ENCODE data around the gene PLEKHH2.
"Not testable (repeated sequence)": the region's sequence is repeated elsewhere in the genome, so short reads cannot be mapped to it uniquely, and the experiment has no call there.

The PLEKHH2 gene

DNA sequence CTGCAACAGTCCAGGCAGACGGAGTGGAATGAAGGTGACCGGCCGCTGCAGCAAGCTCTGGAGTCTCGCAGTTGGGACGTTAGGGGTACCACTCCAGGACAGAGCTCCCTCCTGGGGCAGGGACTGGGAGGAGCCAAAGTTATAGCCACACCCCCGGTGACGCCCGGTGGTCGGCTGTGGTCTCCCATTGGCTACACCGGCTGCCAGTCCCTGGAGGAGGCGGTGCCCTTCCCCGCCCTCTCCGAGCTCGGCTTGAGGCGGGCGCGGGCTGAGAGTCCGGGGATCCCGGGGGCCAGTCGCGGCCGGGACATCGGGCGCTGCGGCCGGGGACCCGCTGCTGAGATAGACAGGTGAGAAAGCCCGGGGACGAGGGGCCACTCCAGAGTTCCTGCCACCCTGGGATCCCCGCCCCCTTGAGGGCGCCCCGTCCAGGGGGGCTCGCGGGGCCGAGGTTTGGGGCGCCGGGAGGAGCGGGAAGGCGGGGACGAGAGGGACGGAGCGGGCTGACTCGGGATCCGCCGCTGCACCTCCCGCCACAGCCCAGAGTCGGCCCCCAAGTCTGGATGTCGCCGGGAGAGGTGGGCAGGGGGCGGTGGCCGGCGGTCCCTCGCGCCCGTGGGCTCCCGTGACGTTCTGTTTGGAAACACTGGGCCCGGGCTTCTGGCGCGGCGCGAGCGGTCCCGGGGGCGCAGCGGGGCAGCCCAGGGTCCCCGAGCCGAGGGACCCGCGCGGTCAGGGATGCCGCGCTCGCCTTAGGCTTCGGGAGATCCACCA, at the start of gene PLEKHH2:
TSS of gene PLEKHH2 (plus strand) at position 231 of the 774 bp plus-strand sequence. CDS start 7,414 bp downstream, outside the sequence.
- DNase-seq: peak; percentile 79

DNA sequence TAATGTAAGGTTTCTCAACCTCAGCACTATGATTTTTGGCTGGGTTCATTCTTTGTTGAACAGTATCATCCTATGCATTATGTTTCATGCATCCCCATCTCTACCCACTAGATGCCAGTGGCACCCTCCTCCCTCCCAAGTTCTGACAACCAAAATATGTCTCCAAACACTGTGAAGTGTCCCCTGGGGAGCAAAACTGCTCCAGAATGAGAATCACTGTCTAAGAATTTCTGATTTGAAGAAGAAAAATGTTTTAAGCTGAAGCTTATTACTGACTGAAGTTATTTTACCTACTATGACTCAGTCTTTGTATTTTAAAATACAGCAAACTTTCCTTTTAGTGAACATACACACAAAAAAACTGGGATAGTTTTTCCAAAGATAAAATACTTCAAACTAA, 44.6 kb upstream of the PLEKHH2 start:
- DNase-seq: no peak

DNA sequence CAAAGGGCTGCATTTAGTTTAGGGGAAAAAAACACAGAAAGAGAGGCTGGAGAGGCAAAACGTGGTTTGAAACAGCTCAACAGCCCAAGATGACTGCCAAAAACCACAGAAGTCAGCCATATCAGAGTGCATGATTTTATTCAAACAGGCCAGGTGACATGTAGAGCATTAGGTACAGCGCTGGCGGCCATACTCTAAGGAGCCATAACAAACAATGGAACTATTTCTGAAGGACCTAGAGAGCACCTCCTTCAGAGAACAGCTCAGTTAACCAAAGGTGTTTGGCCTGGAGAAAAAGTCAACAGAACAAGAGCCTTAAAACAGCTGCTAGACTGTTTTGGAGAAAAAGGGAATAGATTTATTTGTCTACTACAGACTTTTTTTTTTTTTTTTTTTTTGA, 43.8 kb upstream of the PLEKHH2 start:
- no peak for DNase-seq

DNA sequence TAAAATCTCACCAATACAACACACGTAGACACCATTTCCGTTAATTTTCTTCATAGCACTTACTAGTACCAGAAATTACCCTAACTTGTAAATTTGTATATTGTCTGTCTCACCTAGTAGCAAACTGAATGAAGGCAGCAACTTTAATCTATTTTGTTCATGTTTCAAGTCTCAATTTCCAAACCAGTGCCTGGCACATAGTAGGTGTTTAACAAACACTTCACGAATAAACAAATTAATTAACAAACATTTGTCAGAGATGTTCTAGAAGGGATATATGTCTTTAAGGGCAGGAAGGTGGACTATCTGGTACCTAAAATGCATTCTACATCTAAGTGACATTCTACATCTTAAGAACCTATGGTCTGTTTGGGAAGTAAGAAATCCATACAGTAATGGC, 42.2 kb upstream of the PLEKHH2 start:
- no peak for DNase-seq

DNA sequence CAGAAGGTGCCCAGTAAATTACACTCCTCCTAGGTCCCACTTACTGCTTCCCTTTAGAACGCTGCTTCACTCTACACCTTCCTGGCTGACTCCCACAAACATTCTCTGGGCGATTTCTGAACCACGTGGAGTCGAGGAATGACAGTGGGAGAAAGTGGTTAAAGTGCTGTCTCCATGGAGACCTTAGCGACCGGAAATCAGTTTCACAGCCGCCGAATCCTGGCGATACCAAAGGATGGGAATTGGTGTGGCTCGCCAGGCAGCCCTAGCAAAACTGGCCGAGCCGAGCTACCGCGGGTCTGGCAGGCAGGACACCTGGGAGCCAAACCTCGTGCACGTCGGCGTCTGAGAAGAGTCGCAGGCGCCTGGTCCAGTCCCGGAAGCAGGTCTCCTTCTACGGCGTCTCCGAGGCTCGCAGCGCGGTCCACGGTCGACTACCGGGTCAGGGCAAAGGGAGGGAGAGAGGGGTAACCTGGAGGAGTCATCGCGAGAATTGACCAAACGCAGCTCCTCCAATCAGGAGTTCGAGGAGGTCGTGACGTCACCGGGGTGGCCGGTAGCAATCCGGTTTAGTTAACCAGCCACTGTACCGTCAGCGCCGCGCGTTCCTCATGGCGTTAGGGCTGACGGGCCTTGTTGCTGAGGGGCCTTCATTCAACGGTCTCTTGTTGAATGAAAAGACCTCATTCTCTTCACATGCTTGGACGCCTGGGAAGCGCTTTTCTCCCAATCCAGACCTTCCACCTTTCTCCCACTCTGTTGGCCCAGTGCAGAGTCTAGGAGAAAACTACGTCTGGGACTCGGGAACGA, 41.3 kb upstream of the PLEKHH2 start, which contains the start of gene THADA:
TSS of gene THADA (minus strand) at position 436 of the 810 bp plus-strand sequence. CDS start 3,646 bp downstream, outside the sequence.
- DNase-seq: peak; percentile 96

DNA sequence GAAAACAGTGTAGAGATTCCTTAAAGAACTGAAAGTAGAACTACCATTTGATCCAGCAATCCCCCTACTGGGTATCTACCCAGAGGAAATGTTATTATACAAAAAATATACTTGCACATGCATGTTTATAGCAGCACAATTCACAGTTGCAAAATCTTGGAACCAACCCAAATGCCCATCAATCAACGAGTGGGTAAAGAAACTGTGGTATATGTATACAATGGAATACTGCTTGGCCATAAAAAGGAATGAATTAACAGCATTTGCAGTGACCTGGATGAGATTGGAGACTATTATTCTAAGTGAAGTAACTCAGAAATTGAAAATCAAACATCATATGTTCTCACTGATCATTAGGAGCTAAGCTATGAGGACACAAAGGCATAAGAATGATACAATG, 36.5 kb upstream of the PLEKHH2 start:
- not testable (repeated sequence) for DNase-seq

DNA sequence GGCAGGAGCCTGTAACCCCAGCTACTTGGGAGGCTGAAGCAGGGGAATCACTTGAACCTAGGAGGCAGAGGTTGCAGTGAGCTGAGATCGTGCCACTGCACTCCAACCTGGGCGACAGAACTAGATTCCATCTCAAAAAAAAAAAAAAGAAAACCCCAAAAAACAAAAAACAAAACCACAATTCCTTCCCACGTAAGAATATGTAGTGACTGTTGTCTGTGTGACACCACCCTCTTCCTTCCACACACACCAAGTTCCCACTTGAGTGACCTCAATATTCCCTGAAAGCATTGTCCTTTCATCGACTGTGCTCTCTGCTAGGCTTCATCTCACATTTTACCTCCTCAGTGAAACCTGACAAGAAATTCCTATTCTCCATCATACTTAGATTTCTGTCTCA, 32.4 kb upstream of the PLEKHH2 start:
- DNase-seq: no peak

DNA sequence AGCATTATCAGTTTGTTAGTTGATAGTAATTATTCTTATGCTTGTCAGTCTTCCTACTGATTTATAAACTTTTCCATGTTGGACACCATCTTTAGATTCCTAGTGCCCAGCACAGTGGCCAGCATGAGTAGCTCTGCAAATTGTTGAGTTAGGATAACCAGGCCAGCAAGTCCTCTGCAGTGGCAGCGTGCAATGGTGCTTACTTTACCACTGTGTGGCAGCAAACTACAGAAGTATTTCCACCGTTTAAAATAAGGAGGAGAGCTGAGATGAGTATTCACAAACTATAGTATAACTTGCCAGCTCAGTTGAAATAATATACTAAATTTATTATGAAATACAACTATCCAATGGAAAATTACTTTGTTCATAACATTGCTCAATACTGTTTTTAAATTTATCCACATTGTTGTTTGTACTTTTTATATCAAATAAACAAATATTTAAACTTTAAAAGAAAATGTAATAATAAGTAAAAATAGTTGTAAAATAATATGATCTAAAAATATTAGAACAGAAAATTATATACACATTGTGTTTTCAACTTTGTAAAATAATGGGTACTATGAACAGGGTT, 31.9 kb upstream of the PLEKHH2 start:
- DNase-seq: no peak

DNA sequence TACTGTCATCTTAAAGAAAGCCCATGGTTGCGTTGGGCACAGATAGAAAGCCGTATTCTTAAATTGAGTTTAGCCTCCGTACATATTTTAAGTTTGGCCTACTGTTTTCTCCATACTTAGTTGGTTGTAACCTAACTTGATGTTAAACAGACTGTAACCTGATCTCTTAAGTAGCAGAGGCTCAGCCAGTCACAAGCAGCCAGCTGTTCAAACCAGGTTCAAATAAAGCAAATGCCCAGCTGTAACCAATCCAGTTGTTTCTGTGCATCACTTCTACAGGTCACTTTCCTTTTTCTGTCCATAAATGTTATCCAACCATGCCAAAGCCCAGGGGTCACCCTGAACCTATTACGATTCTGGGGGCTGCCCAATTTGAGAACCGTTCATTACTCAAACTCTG, 31.2 kb upstream of the PLEKHH2 start:
- DNase-seq: no peak

DNA sequence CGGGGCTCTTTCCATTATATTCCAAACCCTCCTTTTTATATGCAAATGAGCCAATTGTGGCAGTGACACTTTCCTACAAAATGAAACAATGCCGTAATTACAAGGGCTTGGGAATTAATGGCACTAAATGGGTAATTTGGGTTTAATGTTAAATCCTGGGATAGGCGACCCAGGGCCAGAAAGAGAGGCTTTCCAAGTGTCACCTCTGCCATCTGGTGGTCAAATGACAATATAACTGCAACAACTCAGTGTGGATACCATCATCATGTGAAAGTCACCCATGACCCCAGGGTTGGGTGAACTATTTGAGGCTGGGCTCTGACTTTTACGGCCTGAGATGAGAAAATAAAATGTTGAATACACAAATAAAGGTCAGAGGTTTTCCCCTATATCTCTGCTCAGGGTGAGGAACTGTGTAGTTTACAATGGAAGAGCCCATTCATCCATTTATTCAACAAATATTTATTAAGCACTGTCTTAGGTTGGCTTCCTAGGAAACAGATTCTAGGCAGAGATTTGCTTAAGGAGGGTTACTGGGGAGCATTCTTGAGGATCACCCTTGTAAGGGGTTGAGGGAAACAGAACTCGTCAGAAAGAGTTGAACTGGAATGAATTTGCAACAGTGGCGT, 27.7 kb upstream of the PLEKHH2 start:
- DNase-seq: no peak

DNA sequence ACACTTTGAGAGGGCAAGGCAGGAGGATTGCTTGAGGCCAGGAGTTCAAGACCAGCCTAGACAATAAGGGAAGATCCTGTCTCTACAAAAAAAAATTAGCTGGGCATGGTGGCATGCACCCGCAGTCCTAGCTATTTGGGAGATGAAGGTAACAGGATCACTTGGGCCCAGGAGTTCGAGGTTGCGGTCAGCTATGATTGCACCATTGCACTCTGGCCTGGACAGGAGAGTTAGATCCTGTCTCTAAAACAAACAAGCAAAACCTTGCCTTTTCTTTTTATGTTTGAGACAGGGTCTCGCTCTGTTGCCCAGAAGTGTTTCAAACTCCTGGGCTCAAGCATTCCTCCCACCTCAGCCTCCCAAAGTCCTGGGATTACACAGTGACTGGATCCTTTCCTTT, 26.7 kb upstream of the PLEKHH2 start:
- no peak for DNase-seq

DNA sequence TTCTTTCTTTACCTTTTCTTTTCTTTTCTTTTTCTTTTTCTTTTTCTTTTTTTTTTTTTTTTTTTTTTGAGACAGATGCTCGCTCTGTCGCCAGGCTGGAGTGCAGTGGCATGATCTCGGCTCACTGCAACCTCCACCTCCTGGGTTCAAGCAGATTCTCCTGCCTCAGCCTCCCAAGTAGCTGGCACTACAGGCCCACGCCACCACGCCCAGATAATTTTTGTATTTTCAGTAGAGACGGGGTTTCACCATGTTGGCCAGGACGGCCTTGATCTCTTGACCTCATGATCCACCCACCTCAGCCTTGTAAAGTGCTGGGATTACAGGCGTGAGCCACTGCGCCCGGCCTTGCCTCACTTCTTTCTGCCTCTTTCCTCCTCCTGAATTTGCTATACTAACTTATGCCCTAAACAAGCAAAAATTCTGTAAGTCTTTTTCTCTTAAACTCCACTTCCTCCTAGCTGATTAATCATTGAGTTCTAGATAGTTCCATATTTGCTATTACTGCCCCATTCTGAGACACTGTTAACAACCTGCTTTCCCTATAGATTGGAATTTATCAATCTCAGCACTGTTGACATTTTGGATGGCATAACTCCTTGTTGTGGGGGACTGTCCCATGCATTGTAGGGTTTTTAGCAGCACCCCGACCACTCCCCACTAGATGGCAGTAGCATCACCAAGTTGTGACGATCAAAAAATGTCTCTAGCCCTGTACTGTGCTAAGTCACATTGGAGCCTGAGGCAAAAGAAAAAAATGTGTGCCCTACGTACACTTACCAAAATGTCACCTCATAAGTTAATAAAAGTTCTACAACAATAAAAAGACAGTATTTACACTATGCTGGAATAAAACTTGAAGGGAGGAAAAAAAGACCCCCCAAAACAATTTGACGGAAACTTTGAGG, 24.8 kb upstream of the PLEKHH2 start:
- DNase-seq: peak; percentile 53

DNA sequence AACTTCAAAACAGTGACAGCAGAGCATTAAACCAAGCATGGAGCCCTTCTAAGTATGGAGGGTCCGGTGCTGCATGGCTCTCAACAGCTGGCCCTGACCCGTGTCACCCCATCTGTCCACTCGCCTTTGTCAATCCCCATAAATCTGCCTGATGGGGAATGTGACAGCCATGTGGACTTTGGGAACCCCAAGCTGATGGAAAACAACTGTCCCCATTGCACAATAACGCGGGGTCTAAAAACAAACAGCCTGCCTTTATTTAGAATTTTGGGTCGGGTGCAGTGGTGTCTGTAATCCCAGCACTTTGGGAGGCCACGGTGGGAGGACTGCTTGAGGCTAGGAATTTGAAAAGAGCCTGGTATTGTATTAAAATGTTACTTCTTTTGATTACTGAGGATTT, 24.1 kb upstream of the PLEKHH2 start:
- DNase-seq: no peak

DNA sequence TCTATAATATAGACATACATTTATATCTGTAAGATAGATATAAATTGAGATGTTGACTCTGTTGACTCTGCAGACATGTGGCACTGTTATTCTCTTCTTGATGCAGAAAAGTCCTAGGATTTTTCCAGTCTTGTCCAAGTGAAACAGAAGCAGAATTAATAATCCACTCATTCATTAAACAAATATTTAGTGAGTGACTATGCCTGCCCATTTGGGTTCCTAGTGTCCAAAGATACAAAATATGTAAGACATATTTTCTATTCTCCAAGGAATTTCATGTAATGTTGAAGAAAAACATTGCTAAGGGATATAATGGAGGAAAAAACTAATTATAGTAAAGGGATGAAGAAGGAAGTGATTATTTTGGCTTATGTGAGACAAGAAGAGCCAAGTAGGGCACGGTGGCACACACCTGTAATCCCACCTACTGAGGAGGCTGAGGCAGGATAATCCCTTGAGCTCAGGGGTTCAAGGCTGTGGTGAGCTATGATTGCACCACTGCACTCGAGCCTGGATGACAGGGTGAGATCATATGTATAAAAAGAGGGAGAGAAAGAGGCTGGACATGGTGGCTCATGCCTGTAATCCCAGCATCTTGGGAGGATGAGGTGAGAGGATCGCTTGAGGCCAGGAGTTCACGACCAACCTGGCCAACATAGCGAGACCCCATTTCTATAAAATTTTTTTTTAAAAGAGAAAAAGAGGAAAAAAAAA, 19.9 kb upstream of the PLEKHH2 start:
- DNase-seq: no peak

DNA sequence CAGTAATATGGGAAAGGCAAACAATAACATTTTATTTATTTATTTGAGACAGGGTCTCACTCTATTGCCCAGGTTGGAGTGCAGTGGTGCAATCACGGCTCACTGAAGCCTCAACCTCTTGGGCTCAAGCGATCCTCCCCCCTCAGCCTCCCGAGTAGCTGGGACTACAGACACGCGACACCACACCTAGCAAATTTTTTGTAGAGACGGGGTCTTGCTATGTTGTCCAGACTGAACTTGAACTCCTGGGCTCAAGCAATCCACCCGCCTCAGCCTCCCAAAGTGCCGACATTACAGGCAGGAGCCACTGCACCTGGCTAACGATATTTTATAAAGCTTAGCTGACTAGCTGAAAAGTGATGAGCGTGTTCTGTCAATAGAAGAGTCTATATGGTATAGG, 17.5 kb upstream of the PLEKHH2 start:
- no peak for DNase-seq

DNA sequence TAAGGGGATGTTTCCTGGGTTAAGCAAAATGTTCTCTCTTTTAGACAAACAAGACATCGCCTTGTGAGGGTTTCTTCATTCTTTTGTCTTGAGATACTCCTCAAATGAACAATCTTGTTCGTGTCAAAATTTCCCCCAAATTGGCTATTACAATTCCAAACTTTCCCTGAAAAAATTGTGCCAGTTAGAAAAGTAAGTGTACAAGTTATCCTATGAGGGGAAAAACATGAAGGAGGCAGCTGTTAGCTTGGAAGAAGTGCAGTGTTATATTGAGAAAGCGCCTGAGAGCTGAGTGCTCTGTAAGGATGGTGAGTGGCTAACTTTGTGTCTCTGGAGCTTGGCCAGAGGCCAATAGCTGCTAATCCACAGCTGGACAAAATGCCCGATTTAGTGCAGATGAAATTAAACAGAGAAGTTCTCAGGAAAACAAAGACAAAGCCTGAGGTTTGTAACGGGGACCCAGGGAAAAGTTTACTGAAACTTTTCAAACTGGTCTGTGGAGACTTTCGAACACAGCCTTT, 14.1 kb upstream of the PLEKHH2 start:
- DNase-seq: no peak

DNA sequence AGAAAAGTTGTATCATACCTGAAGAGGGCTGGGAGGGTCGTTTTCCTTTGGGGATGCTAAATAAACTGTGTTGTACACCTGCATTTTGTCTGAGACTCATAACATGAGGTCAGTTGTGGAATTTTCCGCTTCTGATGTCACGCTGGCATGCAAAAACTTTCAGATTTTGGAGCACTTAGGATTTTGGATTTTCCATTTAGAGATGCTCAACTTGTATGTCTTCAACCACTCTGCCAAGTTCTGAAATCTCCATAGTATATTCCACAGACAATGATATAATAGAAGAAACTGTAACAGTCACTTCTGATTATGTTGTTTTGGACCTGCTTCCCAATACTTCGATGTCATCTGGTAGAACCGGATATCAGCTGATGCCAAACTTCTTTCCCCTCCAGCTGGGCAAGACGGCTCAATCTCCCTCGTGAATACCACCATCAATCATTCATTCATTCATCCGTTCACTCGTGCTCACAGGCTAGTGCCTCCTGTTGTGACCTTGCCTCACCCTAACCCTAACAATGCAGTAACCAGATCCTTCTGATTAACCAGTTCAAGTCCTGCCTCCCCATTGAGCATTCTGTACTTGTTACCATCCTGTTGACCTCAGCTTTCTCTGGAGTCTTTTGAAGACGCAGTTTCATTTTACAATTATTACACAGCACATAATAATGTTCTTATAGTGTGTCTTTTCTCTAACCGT, 5.3 kb upstream of the PLEKHH2 start:
- no peak for DNase-seq

DNA sequence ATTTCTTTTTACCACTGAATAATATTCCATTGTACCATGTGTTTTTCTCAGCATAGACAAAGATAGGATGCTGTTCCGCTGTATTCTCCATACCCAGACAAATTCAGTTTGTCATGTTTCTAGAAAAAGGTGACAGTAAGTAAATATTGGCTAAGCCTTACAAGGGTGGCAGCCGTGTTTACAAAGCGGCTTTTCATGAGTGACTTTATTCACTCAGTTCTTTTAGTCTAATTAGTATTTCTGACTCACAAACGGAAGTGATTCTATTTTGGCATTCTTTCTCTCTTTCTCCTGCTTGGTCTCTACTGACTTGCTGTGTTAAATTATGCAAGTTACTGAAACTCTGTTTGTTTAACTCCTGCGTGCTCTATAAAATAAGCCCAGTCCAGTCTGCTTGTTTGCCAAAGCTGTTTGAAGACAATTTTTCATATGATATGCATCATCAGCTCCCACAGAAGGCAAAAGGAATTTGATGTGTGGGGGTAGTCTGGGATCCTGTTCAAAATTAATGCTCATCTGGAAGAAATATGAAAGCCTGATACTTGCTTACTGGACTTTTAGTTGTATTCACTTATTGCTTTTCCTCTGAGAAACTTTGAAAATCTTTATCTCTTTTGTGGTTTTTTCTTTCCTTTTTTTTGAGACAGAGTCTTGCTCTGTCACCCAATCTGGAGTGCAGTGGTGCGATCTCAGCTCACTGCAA, 2.3 kb upstream of the PLEKHH2 start:
- DNase-seq: no peak

DNA sequence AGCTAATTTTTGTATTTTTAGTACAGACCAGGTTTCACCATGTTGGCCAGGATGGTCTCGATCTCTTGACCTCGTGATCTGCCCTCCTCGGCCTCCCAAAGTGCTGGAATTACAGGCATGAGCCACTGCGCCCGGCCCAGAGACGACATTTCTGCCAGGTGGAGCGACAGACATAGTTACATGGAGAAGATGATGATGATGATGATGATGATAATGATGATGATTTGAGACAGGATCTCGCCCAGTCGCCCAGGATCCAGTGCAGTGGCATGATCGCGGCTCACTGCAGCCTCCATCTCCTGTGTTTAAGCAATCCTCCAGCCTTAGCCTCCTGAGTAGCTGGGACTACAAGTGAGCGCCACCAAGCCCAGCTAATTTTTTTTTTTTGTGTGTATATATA, 907 bp upstream of the PLEKHH2 start:
- DNase-seq: not testable (repeated sequence)

DNA sequence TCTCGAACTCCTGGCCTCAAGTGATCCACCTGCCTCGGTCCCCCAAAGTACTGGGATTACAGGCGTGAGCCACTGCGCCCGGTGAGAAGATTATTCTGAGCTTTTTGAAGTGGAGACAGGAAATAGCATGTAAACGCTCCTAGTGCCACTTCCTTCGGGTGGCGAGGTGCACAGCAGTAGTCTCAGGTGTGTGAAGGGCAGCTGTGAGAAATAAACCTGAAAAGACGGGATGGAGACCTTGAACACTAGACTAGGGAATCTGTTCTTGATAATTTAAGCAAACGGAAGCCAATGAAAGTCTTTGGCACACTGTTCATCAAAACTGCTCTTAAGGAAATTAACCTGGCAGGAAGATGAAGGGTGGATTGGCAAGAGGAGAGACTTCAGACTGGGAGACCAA, 439 bp upstream of the PLEKHH2 start:
- no peak for DNase-seq

All from stimulated activated naive CD4-positive, alpha-beta T cell treated with Interleukin-2 at 50 U/mL for 16 hours (primary cell).